OCI-LY3 (cell line): ENCODE measurements around the gene KIF5C.

ENCODE experiments used
- CTCF ChIP-seq: fragments of 200-600, 300-600 bp; sonication (generic); IDR thresholded peaks from 2 replicates; pipeline ENCODE4 v1.5.1; 2014; ENCODE audit warnings: antibody characterized with exemption, low read length, low read depth
- EZH2phosphoT487 ChIP-seq: fragments of 200-600 bp; shearing (Covaris generic); IDR thresholded peaks from 2 replicates; pipeline ENCODE4 v1.6.1; 2018; ENCODE audit warnings: antibody characterized with exemption, mixed run types, low read depth

DNA sequence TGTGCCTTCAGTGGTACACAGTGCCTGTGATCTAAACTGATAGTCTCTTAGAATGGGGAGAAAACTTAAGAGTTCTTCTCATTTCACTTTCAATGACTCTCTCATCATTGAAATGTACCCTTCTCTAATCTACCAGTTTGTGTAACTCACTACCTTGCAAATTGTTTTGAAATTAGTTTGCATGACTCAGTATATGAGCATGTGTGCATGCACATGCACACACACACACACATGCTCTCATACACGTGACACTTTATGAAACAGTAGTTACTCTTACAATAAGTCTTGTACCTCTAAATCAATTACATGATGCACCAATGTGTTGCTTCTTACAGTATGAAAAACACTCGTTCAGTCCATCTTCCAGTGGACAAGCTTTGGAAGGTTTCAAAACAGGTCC is 174.1 kb downstream of the KIF5C start:
- TF ChIP-seq CTCF (no peak), EZH2phosphoT487 (no peak)
